Prostate gland (tissue), 2 donors: ENCODE data around the gene VDR.

Experiments used
- CTCF ChIP-seq, 4 experiments: fragments of 200-600 bp in 2 of 4; fragments of 450-650 bp in 2 of 4; sonication (generic) in 2 of 4; IDR thresholded peaks; 1 replicate in 3 of 4; 2 replicates in 1 of 4; pipeline ENCODE4 v1.5.1; 2016 to 2019; ENCODE audit warnings: antibody characterized with exemption in 4 of 4, mild to moderate bottlenecking in 2 of 4, moderate library complexity in 2 of 4
- POLR2A ChIP-seq: fragments of 450-650 bp; IDR thresholded peaks from one replicate; pipeline ENCODE4 v1.6.1; 2016; ENCODE audit warnings: antibody characterized with exemption, mild to moderate bottlenecking

- TF ChIP-seq CTCF (IDR thresholded peaks at IDR 0.05) (no peak), POLR2A (no peak)
Observed at GRCh38 chr12:47793015-47793681, 111.6 kb downstream of the VDR start.
